ENCODE measurements around the gene PRDM16.

DNA sequence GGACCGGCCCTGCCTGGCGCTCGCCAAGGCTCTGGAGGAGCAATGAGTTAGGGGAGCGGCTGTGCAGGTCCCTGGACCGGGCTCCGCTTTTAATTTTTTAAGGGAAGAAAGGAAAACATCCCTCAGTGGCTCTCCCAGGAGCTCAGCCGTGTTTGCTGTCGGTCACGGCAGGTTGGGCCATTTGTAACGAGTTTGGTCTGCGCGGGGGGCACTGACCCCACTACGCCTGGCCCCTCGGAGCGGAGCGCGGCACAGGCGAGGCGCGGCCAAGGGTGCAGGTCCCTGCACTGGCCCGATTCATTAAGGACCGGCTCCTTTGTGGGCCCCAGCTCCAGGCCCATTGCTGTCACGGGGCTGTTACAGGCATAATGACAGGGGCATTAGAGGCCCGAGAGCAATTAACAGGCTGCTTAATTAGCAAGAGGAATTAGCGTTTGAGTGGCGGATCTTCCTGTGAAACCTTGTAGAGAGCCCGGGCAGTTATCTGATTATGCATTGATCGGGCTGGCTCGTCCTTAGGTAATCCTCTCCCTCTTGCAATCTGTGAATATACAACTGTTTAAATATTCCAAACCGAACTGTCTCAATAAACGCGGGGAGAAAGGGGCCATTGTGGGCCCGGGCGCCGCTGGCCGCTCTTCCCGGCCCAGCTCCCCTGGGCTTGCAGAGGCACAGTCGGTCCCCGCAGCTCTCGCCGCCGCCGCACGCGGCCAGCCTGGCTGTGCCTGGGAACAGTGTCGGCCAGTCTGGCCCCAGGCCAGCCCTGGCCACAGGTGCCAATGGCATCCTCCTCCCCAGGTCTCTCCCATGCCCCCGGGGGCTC lies 56.8 kb downstream of the PRDM16 start:
- TF ChIP-seq ZNF274 (IDR thresholded peaks at IDR 0.05; ENCODE audit: low read depth, low read length): no peak
- no peak for TF ChIP-seq YY1 (IDR thresholded peaks at IDR 0.05; ENCODE audit: insufficient read depth, insufficient read length)
